HepG2 (cell line): ENCODE results near the gene ZIC3. TPM values are rescaled to one million over a fixed set of nuclear protein-coding genes. Genes with fewer than 3 reads are reported as not detected.

Experiments
- ATAC-seq: fragments of 200-7000 bp; cut with Tn5 transposase; 3 replicates; pipeline ENCODE4 v1.9.1; 2020; ENCODE audit warnings: mild to moderate bottlenecking, moderate library complexity
- BruUV-seq: library from RNA; stranded (reverse); fragments of 400-500 nt; replicated peaks from 2 replicates; lab custom pipeline; 2021; lab: Mats Ljungman, UMichigan
- CTCF ChIA-PET: fragments of 300-600 bp; formaldehyde crosslinking; extraction: SDS; loops from one replicate; lab custom pipeline; 2021; ENCODE audit warnings: low total read pairs, inconsistent platforms, low intra/inter-chr PET ratio; lab: Yijun Ruan, JAX
- POLR2A ChIA-PET: fragments of 350-600 bp; sonication (Branson Sonifier 250); formaldehyde crosslinking; loops from one replicate; lab custom pipeline; 2020; ENCODE audit warnings: antibody characterized with exemption, inconsistent platforms; lab: Yijun Ruan, JAX
- DNase-seq: peaks from one replicate; pipeline ENCODE4 v3.0.0-alpha.2; 2015; ENCODE audit warnings: low spot score
- FAIRE-seq: peaks from 3 replicates; lab custom pipeline; 2011; peaks lifted over from hg19 to GRCh38; lab: Jason Lieb, UNC
- H2AFZ ChIP-seq: one replicate; pipeline ENCODE4 v1.6.1; 2011; ENCODE audit warnings: low read length, inconsistent platforms
- H3K27ac ChIP-seq: fragments of 300-600 bp; 3 replicates; pipeline ENCODE4 v1.8.0; 2011; ENCODE audit warnings: mixed run types, mild to moderate bottlenecking, mixed read lengths, low read length, inconsistent platforms; ENCODE audit not compliant: insufficient read depth; ENCODE audit errors: extremely low read length
- H3K27me3 ChIP-seq, 2 experiments: fragments of 200-600 bp in 1 of 2; 2 replicates in 1 of 2; 3 replicates in 1 of 2; pipeline versions ENCODE4 v1.6.0 to v1.8.0; 2011; ENCODE audit warnings: low read length in 2 of 2, mild to moderate bottlenecking in 2 of 2, moderate library complexity in 2 of 2, inconsistent platforms in 1 of 2; ENCODE audit not compliant: insufficient read depth in 2 of 2, control insufficient read depth in 1 of 2
- H3K36me3 ChIP-seq, 2 experiments: fragments of 200-600 bp in 1 of 2; replicated peaks in 1 of 2; 2 replicates in 1 of 2; 3 replicates in 1 of 2; pipeline versions ENCODE4 v1.5.1 to v1.8.0; 2011; ENCODE audit warnings: low read length in 2 of 2, inconsistent platforms in 1 of 2; ENCODE audit not compliant: insufficient read depth in 2 of 2, control insufficient read depth in 1 of 2
- H3K4me1 ChIP-seq: 2 replicates; pipeline ENCODE4 v1.5.1; 2012; ENCODE audit warnings: low read length, inconsistent platforms; ENCODE audit not compliant: insufficient read depth
- H3K4me2 ChIP-seq: 2 replicates; pipeline ENCODE4 v1.6.0; 2011; ENCODE audit warnings: low read depth, low read length, inconsistent platforms
- H3K4me3 ChIP-seq, 3 experiments: fragments of 200-600 bp in 1 of 3; sonication (generic), shearing (Covaris generic) in 1 of 3; replicated peaks in 1 of 3; 2 replicates each; pipeline ENCODE4 v1.5.1; 2011 to 2016; ENCODE audit warnings: low read length in 3 of 3, inconsistent platforms in 2 of 3, low read depth in 2 of 3, mild to moderate bottlenecking in 2 of 3, control low read depth in 1 of 3, mixed read lengths in 1 of 3; ENCODE audit not compliant: insufficient read depth in 1 of 3
- H3K79me2 ChIP-seq: one replicate; pipeline ENCODE4 v1.6.1; 2011; ENCODE audit warnings: low read length, inconsistent platforms; ENCODE audit not compliant: insufficient read depth
- H3K9ac ChIP-seq: 2 replicates; pipeline ENCODE4 v1.6.0; 2011; ENCODE audit warnings: mild to moderate bottlenecking, low read depth, low read length, inconsistent platforms; ENCODE audit not compliant: insufficient read depth
- H3K9me3 ChIP-seq: 2 replicates; pipeline ENCODE4 v1.5.1; 2012; ENCODE audit warnings: mild to moderate bottlenecking, low read length
- H4K20me1 ChIP-seq: 2 replicates; pipeline ENCODE4 v1.6.0; 2011; ENCODE audit warnings: inconsistent platforms, mild to moderate bottlenecking, low read length, moderate library complexity; ENCODE audit not compliant: insufficient read depth
- DPF2 ChIP-seq: sonication (generic); formaldehyde crosslinking; IDR thresholded peaks from 2 replicates; pipeline ENCODE4 v1.4.0; 2020; ENCODE audit warnings: mild to moderate bottlenecking, low read depth, missing genetic modification reagents, borderline replicate concordance
- FOSL1 ChIP-seq: sonication (generic); formaldehyde crosslinking; IDR thresholded peaks from 2 replicates; pipeline ENCODE4 v1.9.0; 2021; ENCODE audit warnings: missing genetic modification reagents, borderline replicate concordance
- MTF2 ChIP-seq: sonication (generic); formaldehyde crosslinking; IDR thresholded peaks from 2 replicates; pipeline ENCODE4 v1.5.0; 2020; ENCODE audit warnings: missing genetic modification reagents, borderline replicate concordance
- NBN ChIP-seq: fragments of 450-650 bp; conservative IDR thresholded peaks from 2 replicates; pipeline ENCODE4 v1.6.1; 2017
- NFRKB ChIP-seq: fragments of 450-650 bp; IDR thresholded peaks from 2 replicates; pipeline ENCODE4 v1.6.1; 2017
- SIX1 ChIP-seq: sonication (generic); formaldehyde crosslinking; IDR thresholded peaks from 2 replicates; pipeline ENCODE4 v1.4.0; 2020; ENCODE audit warnings: missing genetic modification reagents, borderline replicate concordance
- ZFP36L1 ChIP-seq: sonication (generic); formaldehyde crosslinking; IDR thresholded peaks from 2 replicates; pipeline ENCODE4 v1.8.0; 2022; ENCODE audit warnings: mild to moderate bottlenecking, missing genetic modification reagents, moderate library complexity
- ZNF121 ChIP-seq: sonication (generic); formaldehyde crosslinking; IDR thresholded peaks from 2 replicates; pipeline ENCODE4 v1.5.0; 2020; ENCODE audit warnings: mild to moderate bottlenecking, missing genetic modification reagents
- ZNF224 ChIP-seq: sonication (generic); formaldehyde crosslinking; IDR thresholded peaks from 2 replicates; pipeline ENCODE4 v1.5.0; 2020; ENCODE audit warnings: mild to moderate bottlenecking, missing genetic modification reagents
- ZNF234 ChIP-seq: sonication (generic); formaldehyde crosslinking; conservative IDR thresholded peaks from 2 replicates; pipeline ENCODE4 v1.5.1; 2020; ENCODE audit warnings: mild to moderate bottlenecking, missing genetic modification reagents
- ZNF335 ChIP-seq: sonication (generic); formaldehyde crosslinking; IDR thresholded peaks from 2 replicates; pipeline ENCODE4 v1.4.0; 2020; ENCODE audit warnings: missing genetic modification reagents
- ZNF841 ChIP-seq: sonication (generic); formaldehyde crosslinking; IDR thresholded peaks from 2 replicates; pipeline ENCODE4 v1.8.1; 2023; ENCODE audit warnings: missing genetic modification reagents, borderline replicate concordance
- WGBS: methylation state at CpG from one replicate; pipeline ENCODE4 v1.1.6; 2017; ENCODE audit warnings: low lambda C conversion rate; 5-methylcytosine and 5-hydroxymethylcytosine counted together
- in situ Hi-C: cut with HindIII; loops from 2 replicates; pipeline ENCODE4 v1.10.0; 2017; ENCODE audit warnings: low pct_unique_long_range_greater_than_20kb; ENCODE audit not compliant: extremely low pct_ligation_motif_present
- intact Hi-C: fragments of 100-400 bp; cut with micrococcal nuclease; formaldehyde crosslinking; loops from one replicate; pipeline ENCODE4 v1.10.0; 2022; ENCODE audit not compliant: unreplicated experiment
- polyA plus RNA-seq, 8 experiments: library from polyadenylated mRNA; depleted of rRNA in 3 of 8; stranded (reverse) in 7 of 8; unstranded in 1 of 8; fragments of >200 nt; fragmentation: Illumina TruSeq in 4 of 8; extraction: Trizol in 4 of 8; gene quantifications; 2 replicates each; pipeline versions ENCODE4 v1.2.1 to v1.2.3, GENCODE V29; 2011 to 2016; ENCODE audit warnings: low read depth in 4 of 8, missing spikeins in 1 of 8, mixed read lengths in 1 of 8; ENCODE audit not compliant: insufficient read depth in 1 of 8
- total RNA-seq, 5 experiments: library from RNA; depleted of rRNA; stranded (reverse); fragments of >200 nt; fragmentation: Illumina TruSeq; extraction: Trizol; gene quantifications; 2 replicates each; pipeline ENCODE4 v1.2.3, GENCODE V29; 2016; ENCODE audit warnings: low read depth in 1 of 5

The ZIC3 gene
- total and polyA plus RNA-seq, 2 of the 13 experiments (the other 11 are each of a cell fraction or from before 2014, with no cell fraction given), result not detected

DNA sequence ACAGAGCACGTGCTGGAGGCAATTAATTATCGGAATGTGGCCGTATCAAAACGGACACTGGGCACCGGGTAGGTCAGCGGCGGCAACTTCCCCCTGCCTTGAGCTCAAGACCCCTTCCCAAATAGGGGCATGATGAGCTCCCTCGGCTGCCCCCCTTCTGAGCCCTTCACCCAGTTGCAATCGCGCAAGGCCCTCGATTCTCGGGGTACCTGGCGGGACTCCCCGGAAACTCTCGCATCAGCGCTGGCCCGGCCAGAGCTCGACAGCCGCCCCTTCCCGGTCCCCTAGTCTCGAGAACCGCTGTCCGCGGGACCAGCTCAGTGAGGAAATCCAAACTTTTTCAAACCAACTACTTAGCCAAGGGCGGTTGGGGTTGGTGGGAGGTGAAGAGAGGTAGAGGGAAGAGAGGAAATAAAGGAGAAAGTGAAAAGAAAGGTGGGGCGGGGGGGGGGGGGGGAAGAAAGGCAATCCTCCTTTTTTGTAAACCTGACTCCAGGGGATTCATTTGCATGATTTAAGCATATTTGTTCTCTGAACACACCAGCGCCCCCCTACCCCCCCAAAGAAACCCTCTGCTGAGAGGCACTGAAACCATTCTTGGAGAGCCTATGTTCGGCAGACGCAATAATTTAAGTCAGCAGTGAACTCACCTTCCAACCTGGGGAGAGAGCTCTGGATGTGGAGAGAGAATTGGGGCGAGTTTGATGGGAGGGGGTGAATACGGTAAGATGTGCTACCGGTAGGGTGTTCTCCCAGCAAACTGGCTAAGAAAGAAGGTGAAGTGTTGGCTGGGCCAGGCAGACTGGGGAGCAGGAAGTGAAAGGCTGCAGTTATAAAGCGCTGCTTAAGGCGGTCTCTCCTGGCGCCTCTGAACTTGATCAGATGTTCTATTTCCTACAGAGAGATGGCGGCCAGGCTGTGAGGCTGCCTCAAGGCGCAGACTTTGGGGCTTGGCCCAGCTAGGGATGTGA is 2.0 kb upstream of the ZIC3 start:
- Histone ChIP-seq H3K4me1 (no peaks in the 10 kb centered on the region), H3K27ac (no peak overlapping the region), H3K4me3 (no peak overlapping the region), H3K4me2 (no peak overlapping the region), H3K36me3 (no peaks in the 10 kb centered on the region)
- POLR2A ChIA-PET, result no interaction called here
- intact Hi-C loops, result no loop called here
- in situ Hi-C loops, result no loop called here
- TF ChIP-seq NFRKB (no peak), MTF2 (CRISPR knock-in tag) (no peak), ZNF335 (CRISPR knock-in tag) (no peak), SIX1 (CRISPR knock-in tag) (no peak), FOSL1 (CRISPR knock-in tag) (no peak), ZNF841 (CRISPR knock-in tag) (no peak), DPF2 (CRISPR knock-in tag) (no peak), NBN (no peak), ZNF121 (CRISPR knock-in tag) (no peak), ZFP36L1 (CRISPR knock-in tag) (no peak), ZNF224 (CRISPR knock-in tag) (no peak), ZNF234 (CRISPR knock-in tag) (no peak)
- TF ChIP-seq, all 625 proteins: peak for 0
- CTCF ChIA-PET, result no interaction called here
- WGBS, result 34% methylated on average over 16 of the region's 37 CpGs
- ATAC-seq (no peak), DNase-seq (no peak), FAIRE-seq (no peak)
- H4K20me1 ChIP-seq, result no peaks in the 10 kb centered on the region
- no TSS peak for BruUV-seq
- no peak overlapping the region for H3K9ac ChIP-seq
- H2AFZ ChIP-seq, result no peak overlapping the region
- no peaks in the 10 kb centered on the region for H3K27me3 ChIP-seq
- no peaks in the 10 kb centered on the region for H3K9me3 ChIP-seq
- H3K79me2 ChIP-seq, result no peaks in the 10 kb centered on the region
